HepG2 (cell line): ENCODE data around the gene ARMH4. TPM values are rescaled to one million over a fixed set of nuclear protein-coding genes. Genes with fewer than 3 reads are reported as not detected.
A peak's percentile ranks its signal among the peaks of the same experiment; 100 is the strongest.

Source experiments
- CAMTA2 ChIP-seq: sonication (generic); formaldehyde crosslinking; IDR thresholded peaks from 2 replicates; pipeline ENCODE4 v1.4.0; 2020; ENCODE audit warnings: mild to moderate bottlenecking, missing genetic modification reagents, borderline replicate concordance
- CC2D1A ChIP-seq: sonication (generic); formaldehyde crosslinking; IDR thresholded peaks from 2 replicates; pipeline ENCODE4 v1.8.1; 2023; ENCODE audit warnings: mild to moderate bottlenecking, missing genetic modification reagents
- CENPT ChIP-seq: sonication (generic); formaldehyde crosslinking; IDR thresholded peaks from 2 replicates; pipeline ENCODE4 v1.8.0; 2022; ENCODE audit warnings: low read depth, mild to moderate bottlenecking, moderate library complexity, missing genetic modification reagents
- FOXK1 ChIP-seq: sonication (generic); formaldehyde crosslinking; IDR thresholded peaks from 2 replicates; pipeline ENCODE4 v1.4.0; 2020; ENCODE audit warnings: low read depth, missing genetic modification reagents, borderline replicate concordance
- GABPB1 ChIP-seq: IDR thresholded peaks from 2 replicates; pipeline ENCODE4 v1.6.1; 2016; ENCODE audit warnings: mild to moderate bottlenecking, missing genetic modification reagents, moderate library complexity, missing compliant biosample characterization
- HOXA7 ChIP-seq: sonication (generic); formaldehyde crosslinking; IDR thresholded peaks from 2 replicates; pipeline ENCODE4 v1.8.1; 2022; ENCODE audit warnings: mild to moderate bottlenecking, missing genetic modification reagents, moderate library complexity
- KLF12 ChIP-seq: sonication (generic); formaldehyde crosslinking; IDR thresholded peaks from 2 replicates; pipeline ENCODE4 v1.4.0; 2020; ENCODE audit warnings: missing genetic modification reagents, borderline replicate concordance
- MBD4 ChIP-seq: IDR thresholded peaks from 2 replicates; pipeline ENCODE4 v1.6.1; 2012; ENCODE audit warnings: low read length, inconsistent platforms, borderline replicate concordance
- MXI1 ChIP-seq: IDR thresholded peaks from 3 replicates; pipeline ENCODE4 v1.6.1; 2012; ENCODE audit warnings: low read depth, low read length, inconsistent platforms, borderline replicate concordance
- ZNF160 ChIP-seq: sonication (generic); formaldehyde crosslinking; IDR thresholded peaks from 2 replicates; pipeline ENCODE4 v1.8.0; 2022; ENCODE audit warnings: mild to moderate bottlenecking, inconsistent platforms, missing genetic modification reagents
- ZNF354B ChIP-seq: sonication (generic); formaldehyde crosslinking; IDR thresholded peaks from 2 replicates; pipeline ENCODE4 v1.8.0; 2022; ENCODE audit warnings: mild to moderate bottlenecking, missing genetic modification reagents
- ZNF543 ChIP-seq: sonication (generic); formaldehyde crosslinking; IDR thresholded peaks from 2 replicates; pipeline ENCODE4 v1.4.0; 2020; ENCODE audit warnings: mild to moderate bottlenecking, missing genetic modification reagents
- ZNF703 ChIP-seq: sonication (generic); formaldehyde crosslinking; IDR thresholded peaks from 2 replicates; pipeline ENCODE4 v1.5.1; 2020; ENCODE audit warnings: missing genetic modification reagents, mild to moderate bottlenecking, moderate library complexity, borderline replicate concordance
- ZSCAN29 ChIP-seq: sonication (generic); formaldehyde crosslinking; conservative IDR thresholded peaks from 2 replicates; pipeline ENCODE4 v1.4.0; 2020; ENCODE audit warnings: mild to moderate bottlenecking, missing genetic modification reagents
- ZZZ3 ChIP-seq: sonication (generic); formaldehyde crosslinking; IDR thresholded peaks from 2 replicates; pipeline ENCODE4 v1.4.0; 2020; ENCODE audit warnings: missing genetic modification reagents, mild to moderate bottlenecking, borderline replicate concordance
- polyA plus RNA-seq, 8 experiments: library from polyadenylated mRNA; depleted of rRNA in 3 of 8; stranded (reverse) in 7 of 8; unstranded in 1 of 8; fragments of >200 nt; fragmentation: Illumina TruSeq in 4 of 8; extraction: Trizol in 4 of 8; gene quantifications; 2 replicates each; pipeline versions ENCODE4 v1.2.1 to v1.2.3, GENCODE V29; 2011 to 2016; ENCODE audit warnings: low read depth in 4 of 8, missing spikeins in 1 of 8, mixed read lengths in 1 of 8; ENCODE audit not compliant: insufficient read depth in 1 of 8
- total RNA-seq, 5 experiments: library from RNA; depleted of rRNA; stranded (reverse); fragments of >200 nt; fragmentation: Illumina TruSeq; extraction: Trizol; gene quantifications; 2 replicates each; pipeline ENCODE4 v1.2.3, GENCODE V29; 2016; ENCODE audit warnings: low read depth in 1 of 5
- TF ChIP-seq, protein P1 (sequence below), 2 experiments: IDR thresholded peaks; 2 replicates each; pipeline ENCODE4 v1.6.1; 2011 to 2012; ENCODE audit warnings: low read length in 2 of 2, borderline replicate concordance in 1 of 2, low read depth in 1 of 2, mild to moderate bottlenecking in 1 of 2, moderate library complexity in 1 of 2
- TF ChIP-seq, protein P2 (sequence below), 2 experiments: sonication (generic) in 1 of 2; formaldehyde crosslinking in 1 of 2; IDR thresholded peaks; 2 replicates each; pipeline versions ENCODE4 v1.5.1 to v1.6.1; 2011 to 2020; ENCODE audit warnings: borderline replicate concordance in 1 of 2, low read depth in 1 of 2, low read length in 1 of 2, mild to moderate bottlenecking in 1 of 2, missing genetic modification reagents in 1 of 2, moderate library complexity in 1 of 2
- TF ChIP-seq, protein P3 (sequence below): IDR thresholded peaks from 2 replicates; pipeline ENCODE4 v1.6.1; 2012; ENCODE audit warnings: low read depth, low read length, improper control_type of control experiment
- TF ChIP-seq, protein P4 (sequence below): sonication (generic); formaldehyde crosslinking; IDR thresholded peaks from 2 replicates; pipeline ENCODE4 v1.5.0; 2020; ENCODE audit warnings: mild to moderate bottlenecking, low read depth, missing genetic modification reagents, borderline replicate concordance
- TF ChIP-seq, protein P5 (sequence below): sonication (generic); formaldehyde crosslinking; IDR thresholded peaks from 2 replicates; pipeline ENCODE4 v1.9.0; 2022; ENCODE audit warnings: missing genetic modification reagents, mild to moderate bottlenecking, borderline replicate concordance

ARMH4 gene
- total and polyA plus RNA-seq, 2 of the 13 experiments (the other 11 are each of a cell fraction or from before 2014, with no cell fraction given), result 0.02 to 0.18 TPM

DNA sequence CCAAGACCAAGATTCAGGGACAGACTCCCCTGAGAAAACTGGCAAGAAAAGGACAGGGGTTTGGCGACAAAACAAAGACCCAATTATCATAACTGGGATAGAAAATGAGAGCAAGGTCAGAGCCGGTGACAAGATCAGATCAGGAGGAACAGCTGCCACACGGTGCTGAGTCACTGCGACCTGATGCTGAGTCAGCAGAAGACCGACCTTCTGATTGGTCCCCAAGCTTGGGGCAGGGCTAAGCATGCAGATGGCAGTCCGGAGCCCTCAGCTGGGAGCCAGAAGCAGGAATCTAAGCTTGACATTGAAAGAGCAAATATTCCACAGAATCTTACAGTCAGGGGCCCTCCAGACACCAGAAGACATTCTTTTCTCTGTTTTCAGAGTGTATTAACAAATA, 19.1 kb upstream of the ARMH4 start (continued):
- TF ChIP-seq, protein P1, sequence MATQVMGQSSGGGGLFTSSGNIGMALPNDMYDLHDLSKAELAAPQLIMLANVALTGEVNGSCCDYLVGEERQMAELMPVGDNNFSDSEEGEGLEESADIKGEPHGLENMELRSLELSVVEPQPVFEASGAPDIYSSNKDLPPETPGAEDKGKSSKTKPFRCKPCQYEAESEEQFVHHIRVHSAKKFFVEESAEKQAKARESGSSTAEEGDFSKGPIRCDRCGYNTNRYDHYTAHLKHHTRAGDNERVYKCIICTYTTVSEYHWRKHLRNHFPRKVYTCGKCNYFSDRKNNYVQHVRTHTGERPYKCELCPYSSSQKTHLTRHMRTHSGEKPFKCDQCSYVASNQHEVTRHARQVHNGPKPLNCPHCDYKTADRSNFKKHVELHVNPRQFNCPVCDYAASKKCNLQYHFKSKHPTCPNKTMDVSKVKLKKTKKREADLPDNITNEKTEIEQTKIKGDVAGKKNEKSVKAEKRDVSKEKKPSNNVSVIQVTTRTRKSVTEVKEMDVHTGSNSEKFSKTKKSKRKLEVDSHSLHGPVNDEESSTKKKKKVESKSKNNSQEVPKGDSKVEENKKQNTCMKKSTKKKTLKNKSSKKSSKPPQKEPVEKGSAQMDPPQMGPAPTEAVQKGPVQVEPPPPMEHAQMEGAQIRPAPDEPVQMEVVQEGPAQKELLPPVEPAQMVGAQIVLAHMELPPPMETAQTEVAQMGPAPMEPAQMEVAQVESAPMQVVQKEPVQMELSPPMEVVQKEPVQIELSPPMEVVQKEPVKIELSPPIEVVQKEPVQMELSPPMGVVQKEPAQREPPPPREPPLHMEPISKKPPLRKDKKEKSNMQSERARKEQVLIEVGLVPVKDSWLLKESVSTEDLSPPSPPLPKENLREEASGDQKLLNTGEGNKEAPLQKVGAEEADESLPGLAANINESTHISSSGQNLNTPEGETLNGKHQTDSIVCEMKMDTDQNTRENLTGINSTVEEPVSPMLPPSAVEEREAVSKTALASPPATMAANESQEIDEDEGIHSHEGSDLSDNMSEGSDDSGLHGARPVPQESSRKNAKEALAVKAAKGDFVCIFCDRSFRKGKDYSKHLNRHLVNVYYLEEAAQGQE (IDR thresholded peaks at IDR 0.05; ENCODE audit: borderline replicate concordance in 1 of 2, low read depth in 1 of 2, low read length in 2 of 2), result no peak
- TF ChIP-seq MBD4 (no peak), ZNF354B (CRISPR knock-in tag) (no peak), ZNF160 (no peak), CC2D1A (CRISPR knock-in tag) (no peak), ZSCAN29 (CRISPR knock-in tag) (no peak), MXI1 (peak; percentile 70; the same call in 1 of the 3 replicates), ZNF543 (CRISPR knock-in tag) (no peak), FOXK1 (CRISPR knock-in tag) (no peak), CENPT (CRISPR knock-in tag) (no peak), ZNF703 (CRISPR knock-in tag) (no peak), KLF12 (CRISPR knock-in tag) (no peak), CAMTA2 (CRISPR knock-in tag) (no peak), ZZZ3 (CRISPR knock-in tag) (no peak), GABPB1 (CRISPR knock-in tag) (peak; percentile 19; the same call in 1 of the 2 replicates), HOXA7 (CRISPR knock-in tag) (no peak)
- TF ChIP-seq, protein P2, sequence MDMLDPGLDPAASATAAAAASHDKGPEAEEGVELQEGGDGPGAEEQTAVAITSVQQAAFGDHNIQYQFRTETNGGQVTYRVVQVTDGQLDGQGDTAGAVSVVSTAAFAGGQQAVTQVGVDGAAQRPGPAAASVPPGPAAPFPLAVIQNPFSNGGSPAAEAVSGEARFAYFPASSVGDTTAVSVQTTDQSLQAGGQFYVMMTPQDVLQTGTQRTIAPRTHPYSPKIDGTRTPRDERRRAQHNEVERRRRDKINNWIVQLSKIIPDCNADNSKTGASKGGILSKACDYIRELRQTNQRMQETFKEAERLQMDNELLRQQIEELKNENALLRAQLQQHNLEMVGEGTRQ (IDR thresholded peaks at IDR 0.05; ENCODE audit: low read depth, low read length), result no peak
- TF ChIP-seq, protein P2 (CRISPR knock-in tag; IDR thresholded peaks at IDR 0.05; ENCODE audit: borderline replicate concordance), result no peak
- TF ChIP-seq, protein P3, sequence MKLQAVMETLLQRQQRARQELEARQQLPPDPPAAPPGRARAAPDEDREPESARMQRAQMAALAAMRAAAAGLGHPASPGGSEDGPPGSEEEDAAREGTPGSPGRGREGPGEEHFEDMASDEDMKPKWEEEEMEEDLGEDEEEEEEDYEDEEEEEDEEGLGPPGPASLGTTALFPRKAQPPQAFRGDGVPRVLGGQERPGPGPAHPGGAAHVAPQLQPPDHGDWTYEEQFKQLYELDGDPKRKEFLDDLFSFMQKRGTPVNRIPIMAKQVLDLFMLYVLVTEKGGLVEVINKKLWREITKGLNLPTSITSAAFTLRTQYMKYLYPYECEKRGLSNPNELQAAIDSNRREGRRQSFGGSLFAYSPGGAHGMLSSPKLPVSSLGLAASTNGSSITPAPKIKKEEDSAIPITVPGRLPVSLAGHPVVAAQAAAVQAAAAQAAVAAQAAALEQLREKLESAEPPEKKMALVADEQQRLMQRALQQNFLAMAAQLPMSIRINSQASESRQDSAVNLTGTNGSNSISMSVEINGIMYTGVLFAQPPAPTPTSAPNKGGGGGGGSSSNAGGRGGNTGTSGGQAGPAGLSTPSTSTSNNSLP, result no peak
- TF ChIP-seq, protein P4, sequence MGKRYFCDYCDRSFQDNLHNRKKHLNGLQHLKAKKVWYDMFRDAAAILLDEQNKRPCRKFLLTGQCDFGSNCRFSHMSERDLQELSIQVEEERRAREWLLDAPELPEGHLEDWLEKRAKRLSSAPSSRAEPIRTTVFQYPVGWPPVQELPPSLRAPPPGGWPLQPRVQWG (CRISPR knock-in tag), result no peak
- TF ChIP-seq, protein P5, sequence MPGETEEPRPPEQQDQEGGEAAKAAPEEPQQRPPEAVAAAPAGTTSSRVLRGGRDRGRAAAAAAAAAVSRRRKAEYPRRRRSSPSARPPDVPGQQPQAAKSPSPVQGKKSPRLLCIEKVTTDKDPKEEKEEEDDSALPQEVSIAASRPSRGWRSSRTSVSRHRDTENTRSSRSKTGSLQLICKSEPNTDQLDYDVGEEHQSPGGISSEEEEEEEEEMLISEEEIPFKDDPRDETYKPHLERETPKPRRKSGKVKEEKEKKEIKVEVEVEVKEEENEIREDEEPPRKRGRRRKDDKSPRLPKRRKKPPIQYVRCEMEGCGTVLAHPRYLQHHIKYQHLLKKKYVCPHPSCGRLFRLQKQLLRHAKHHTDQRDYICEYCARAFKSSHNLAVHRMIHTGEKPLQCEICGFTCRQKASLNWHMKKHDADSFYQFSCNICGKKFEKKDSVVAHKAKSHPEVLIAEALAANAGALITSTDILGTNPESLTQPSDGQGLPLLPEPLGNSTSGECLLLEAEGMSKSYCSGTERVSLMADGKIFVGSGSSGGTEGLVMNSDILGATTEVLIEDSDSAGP (CRISPR knock-in tag), result no peak
